ENCODE data around the gene ABHD12.
A peak's percentile ranks its signal among the peaks of the same experiment; 100 is the strongest.

DNA sequence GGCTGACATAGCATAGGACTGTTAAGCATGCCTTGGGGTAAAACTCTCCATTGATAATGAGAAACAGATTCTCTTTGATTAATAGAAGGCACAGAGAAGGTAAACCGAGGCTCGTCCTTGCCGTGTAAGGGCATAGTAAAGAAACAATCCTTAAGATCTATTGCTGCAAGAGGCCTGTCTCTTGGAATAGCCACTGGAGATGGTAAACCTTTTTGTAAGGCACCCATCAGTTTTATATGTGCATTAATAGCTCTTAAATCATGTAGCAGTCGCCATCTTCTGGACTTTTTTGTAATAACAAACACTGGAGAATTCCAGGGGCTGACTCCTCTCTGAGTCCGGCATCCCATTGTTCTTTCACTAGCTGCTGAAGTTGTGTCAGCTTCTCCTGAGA, 8.4 kb upstream of the ABHD12 start:
- no peak for TF ChIP-seq POLR2AphosphoS5 (IDR thresholded peaks at IDR 0.05; ENCODE audit: low read depth)
- TF ChIP-seq, protein P1, sequence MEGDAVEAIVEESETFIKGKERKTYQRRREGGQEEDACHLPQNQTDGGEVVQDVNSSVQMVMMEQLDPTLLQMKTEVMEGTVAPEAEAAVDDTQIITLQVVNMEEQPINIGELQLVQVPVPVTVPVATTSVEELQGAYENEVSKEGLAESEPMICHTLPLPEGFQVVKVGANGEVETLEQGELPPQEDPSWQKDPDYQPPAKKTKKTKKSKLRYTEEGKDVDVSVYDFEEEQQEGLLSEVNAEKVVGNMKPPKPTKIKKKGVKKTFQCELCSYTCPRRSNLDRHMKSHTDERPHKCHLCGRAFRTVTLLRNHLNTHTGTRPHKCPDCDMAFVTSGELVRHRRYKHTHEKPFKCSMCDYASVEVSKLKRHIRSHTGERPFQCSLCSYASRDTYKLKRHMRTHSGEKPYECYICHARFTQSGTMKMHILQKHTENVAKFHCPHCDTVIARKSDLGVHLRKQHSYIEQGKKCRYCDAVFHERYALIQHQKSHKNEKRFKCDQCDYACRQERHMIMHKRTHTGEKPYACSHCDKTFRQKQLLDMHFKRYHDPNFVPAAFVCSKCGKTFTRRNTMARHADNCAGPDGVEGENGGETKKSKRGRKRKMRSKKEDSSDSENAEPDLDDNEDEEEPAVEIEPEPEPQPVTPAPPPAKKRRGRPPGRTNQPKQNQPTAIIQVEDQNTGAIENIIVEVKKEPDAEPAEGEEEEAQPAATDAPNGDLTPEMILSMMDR (IDR thresholded peaks at IDR 0.05; ENCODE audit: insufficient read depth, low read length), result peak; percentile 19
- TF ChIP-seq GABPA (IDR thresholded peaks at IDR 0.05; ENCODE audit: low read depth), result no peak
- TF ChIP-seq, protein P2, sequence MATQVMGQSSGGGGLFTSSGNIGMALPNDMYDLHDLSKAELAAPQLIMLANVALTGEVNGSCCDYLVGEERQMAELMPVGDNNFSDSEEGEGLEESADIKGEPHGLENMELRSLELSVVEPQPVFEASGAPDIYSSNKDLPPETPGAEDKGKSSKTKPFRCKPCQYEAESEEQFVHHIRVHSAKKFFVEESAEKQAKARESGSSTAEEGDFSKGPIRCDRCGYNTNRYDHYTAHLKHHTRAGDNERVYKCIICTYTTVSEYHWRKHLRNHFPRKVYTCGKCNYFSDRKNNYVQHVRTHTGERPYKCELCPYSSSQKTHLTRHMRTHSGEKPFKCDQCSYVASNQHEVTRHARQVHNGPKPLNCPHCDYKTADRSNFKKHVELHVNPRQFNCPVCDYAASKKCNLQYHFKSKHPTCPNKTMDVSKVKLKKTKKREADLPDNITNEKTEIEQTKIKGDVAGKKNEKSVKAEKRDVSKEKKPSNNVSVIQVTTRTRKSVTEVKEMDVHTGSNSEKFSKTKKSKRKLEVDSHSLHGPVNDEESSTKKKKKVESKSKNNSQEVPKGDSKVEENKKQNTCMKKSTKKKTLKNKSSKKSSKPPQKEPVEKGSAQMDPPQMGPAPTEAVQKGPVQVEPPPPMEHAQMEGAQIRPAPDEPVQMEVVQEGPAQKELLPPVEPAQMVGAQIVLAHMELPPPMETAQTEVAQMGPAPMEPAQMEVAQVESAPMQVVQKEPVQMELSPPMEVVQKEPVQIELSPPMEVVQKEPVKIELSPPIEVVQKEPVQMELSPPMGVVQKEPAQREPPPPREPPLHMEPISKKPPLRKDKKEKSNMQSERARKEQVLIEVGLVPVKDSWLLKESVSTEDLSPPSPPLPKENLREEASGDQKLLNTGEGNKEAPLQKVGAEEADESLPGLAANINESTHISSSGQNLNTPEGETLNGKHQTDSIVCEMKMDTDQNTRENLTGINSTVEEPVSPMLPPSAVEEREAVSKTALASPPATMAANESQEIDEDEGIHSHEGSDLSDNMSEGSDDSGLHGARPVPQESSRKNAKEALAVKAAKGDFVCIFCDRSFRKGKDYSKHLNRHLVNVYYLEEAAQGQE (IDR thresholded peaks at IDR 0.05; ENCODE audit: insufficient replicate concordance, low read depth), result no peak
